GM10266 (cell line): ENCODE results near the gene NHSL2.
"Not testable (repeated sequence)": the region's sequence is repeated elsewhere in the genome, so short reads cannot be mapped to it uniquely, and the experiment has no call there.

Experiments used
- DNase-seq: peaks from one replicate; pipeline ENCODE4 v3.0.0; 2012; ENCODE audit errors: extremely low spot score
- TF ChIP-seq, protein P1 (sequence below): IDR thresholded peaks from 2 replicates; pipeline ENCODE4 v1.5.1; 2012; ENCODE audit warnings: mild to moderate bottlenecking, low read depth; ENCODE audit not compliant: control insufficient read depth, insufficient read depth; ENCODE audit errors: missing control alignments

NHSL2 gene

DNA sequence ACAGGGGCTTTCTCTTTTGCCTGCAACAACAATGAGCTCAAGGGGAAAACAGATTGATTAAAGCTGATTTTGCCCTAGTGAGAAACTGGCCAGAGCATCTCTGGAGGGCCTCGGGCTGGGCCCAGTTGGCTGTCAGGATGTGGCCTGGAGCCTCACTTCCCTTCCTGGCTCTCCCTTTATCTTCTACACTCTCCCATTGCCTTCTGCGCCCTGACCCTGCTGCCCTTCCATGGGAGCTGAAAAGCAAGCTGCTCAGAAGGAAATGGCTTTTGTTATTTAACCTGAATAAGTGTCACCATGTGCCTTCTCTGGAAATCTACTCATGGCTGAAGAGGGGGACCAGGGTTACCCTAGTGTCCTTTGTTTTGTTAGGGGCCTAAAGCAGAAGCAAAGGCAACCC is 43.8 kb downstream of the NHSL2 start:
- no peak for DNase-seq
- TF ChIP-seq, protein P1, sequence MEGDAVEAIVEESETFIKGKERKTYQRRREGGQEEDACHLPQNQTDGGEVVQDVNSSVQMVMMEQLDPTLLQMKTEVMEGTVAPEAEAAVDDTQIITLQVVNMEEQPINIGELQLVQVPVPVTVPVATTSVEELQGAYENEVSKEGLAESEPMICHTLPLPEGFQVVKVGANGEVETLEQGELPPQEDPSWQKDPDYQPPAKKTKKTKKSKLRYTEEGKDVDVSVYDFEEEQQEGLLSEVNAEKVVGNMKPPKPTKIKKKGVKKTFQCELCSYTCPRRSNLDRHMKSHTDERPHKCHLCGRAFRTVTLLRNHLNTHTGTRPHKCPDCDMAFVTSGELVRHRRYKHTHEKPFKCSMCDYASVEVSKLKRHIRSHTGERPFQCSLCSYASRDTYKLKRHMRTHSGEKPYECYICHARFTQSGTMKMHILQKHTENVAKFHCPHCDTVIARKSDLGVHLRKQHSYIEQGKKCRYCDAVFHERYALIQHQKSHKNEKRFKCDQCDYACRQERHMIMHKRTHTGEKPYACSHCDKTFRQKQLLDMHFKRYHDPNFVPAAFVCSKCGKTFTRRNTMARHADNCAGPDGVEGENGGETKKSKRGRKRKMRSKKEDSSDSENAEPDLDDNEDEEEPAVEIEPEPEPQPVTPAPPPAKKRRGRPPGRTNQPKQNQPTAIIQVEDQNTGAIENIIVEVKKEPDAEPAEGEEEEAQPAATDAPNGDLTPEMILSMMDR = no peak

DNA sequence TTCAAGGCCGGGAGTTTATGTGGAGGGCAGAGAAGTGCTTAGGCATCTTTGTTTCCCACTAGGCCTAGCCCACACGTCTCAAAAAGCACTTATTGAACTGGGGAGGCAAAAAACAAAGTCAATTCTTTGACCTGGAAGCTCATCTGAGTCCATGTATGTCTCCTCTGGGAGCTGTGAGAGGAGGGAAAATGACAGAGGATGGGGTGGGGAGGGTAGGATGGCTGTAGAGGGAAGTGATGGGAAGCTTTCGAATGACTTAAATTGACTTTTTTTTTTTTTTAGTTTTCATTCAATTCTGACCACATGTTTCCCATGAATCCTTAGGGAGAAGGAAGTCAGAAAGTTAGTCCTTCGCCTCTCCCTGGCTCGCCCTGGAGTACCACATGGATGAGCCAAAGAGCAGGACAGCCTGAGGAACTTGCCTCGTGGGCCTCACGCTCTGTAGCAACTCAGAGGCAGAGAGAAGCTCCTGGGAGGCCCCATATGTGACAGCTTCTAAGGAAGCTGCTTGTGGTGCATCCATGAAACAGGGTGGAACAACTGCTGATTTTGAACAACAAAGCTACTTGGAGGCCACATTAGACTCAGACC is 45.0 kb downstream of the NHSL2 start:
- no peak for DNase-seq
- TF ChIP-seq, protein P1 = no peak

DNA sequence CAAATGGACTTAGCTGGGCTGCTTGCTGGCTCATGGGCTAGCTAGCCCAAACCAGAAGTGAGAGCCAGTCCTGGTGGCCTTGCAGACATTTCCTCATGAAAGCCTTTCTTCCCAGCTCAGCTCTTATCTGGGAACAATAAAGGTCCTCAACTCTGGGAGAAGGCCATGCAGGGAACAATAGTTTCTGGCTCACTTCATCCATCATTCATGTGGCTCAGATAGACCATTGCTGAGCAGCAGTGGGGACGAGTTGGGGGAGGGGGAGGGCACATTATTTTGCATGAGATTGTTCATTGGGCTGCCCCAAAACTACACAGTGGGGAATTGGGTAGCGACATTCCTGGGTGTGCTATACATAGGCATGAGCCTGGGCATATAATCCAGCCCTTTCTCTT is 47.6 kb downstream of the NHSL2 start:
- no peak for DNase-seq
- TF ChIP-seq, protein P1 = no peak

DNA sequence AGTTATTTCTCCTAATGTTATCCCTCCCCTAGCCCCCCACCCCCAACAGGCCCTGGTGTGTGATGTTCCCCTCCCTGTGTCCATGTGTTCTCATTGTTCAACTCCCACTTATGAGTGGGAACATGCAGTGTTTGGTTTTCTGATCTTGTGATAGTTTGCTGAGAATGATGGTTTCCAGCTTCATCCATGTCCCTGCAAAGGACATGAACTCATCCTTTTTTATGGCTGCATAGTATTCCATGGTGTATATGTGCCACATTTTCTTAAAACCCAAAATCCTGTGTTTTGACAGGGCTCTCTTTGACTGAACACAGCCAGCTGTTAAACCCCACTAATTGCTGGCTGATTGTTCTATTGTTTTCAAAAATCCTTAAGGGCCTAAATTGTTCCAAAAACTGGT is 53.5 kb downstream of the NHSL2 start:
- not testable (repeated sequence) for DNase-seq

DNA sequence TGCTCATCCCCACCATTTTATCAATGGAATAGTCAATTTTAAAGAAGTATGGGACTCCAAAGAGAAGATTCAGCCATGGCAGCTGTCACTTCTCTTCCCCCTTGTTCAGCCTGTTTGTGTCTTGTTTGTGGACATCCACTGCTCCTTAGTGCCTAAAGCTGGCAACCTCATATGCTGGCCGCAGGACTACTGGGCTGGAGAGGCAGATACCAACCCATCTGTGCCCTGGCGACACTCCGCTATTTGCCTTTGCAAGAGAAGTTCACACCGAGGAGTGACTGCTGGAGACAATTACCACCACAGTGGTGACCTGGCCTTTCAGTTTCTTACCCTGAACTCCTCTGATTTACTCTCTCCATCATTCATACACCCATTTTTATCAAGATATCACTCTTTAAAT is 64.3 kb downstream of the NHSL2 start:
- TF ChIP-seq, protein P1 = no peak
- no peak for DNase-seq

DNA sequence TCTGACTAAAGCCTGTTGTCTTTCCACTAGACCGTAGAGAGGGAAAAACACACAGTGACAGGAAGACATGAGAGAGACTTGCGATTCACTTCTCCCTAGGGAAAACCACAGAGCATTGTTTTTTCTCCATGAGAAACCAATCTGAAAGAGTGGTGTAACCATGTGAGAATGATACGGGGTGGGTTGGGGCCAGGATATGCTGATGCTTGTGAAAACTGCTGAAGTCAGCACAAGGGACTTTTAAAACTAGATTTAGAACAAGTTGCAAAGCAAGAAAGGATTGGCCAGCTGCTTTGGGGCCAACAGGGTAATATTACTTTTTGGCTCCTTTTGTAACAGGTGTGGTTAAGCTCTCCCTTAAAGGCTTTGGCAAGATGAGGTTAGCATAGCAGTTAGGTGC is 66.1 kb downstream of the NHSL2 start:
- DNase-seq = no peak
- TF ChIP-seq, protein P1 = no peak

DNA sequence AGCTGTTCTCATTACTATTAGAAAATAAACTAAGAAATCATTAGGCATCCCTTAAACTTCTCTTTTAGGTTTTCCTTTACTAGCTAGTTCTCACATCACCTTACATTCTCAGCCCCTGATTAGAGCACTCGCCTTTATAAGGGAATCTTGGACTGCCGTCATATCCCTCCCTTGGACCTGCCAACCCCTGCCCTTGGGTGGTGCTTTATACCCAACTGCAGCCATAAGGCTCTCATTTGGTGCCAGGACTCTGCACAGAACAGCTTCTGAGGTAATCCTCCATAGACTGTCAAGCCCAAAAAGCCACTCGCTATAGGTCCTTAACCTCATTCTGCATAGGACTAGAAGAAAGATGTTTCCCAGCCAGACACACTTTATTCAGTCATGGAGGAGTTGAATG is 67.5 kb downstream of the NHSL2 start:
- no peak for DNase-seq
- TF ChIP-seq, protein P1 = no peak
